Measurements from ENCODE around the gene SPTLC3.

DNA sequence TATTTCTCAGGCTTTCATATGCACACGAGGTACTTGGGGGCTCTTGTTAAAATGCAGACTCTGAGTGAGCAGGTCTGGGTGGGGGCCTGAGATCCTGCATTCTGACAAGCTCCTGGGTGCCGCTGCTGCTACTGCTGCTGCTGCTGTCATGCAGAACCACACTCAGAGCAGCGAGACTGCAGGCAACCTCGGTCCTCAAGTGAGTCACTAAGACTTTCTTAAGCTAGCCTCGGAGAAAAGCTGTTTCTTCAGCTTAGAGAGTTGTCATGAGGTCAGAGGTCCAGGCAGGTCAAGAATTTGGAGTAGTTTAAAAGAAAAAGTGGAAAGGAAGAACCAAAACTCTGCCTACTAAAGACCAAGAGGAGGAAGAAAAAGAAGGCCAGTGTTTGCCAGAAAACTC is 92.9 kb downstream of the SPTLC3 start:
- TF ChIP-seq, protein P1, sequence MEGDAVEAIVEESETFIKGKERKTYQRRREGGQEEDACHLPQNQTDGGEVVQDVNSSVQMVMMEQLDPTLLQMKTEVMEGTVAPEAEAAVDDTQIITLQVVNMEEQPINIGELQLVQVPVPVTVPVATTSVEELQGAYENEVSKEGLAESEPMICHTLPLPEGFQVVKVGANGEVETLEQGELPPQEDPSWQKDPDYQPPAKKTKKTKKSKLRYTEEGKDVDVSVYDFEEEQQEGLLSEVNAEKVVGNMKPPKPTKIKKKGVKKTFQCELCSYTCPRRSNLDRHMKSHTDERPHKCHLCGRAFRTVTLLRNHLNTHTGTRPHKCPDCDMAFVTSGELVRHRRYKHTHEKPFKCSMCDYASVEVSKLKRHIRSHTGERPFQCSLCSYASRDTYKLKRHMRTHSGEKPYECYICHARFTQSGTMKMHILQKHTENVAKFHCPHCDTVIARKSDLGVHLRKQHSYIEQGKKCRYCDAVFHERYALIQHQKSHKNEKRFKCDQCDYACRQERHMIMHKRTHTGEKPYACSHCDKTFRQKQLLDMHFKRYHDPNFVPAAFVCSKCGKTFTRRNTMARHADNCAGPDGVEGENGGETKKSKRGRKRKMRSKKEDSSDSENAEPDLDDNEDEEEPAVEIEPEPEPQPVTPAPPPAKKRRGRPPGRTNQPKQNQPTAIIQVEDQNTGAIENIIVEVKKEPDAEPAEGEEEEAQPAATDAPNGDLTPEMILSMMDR (IDR thresholded peaks at IDR 0.05) = no peak
- TF ChIP-seq POLR2A (IDR thresholded peaks at IDR 0.05) = no peak

Measured in prostate gland (tissue), 2 donors.